Measurements from ENCODE around the gene NF1. TPM values are rescaled to one million over a fixed set of nuclear protein-coding genes. Genes with fewer than 3 reads are reported as not detected.

The NF1 gene
- total and polyA plus RNA-seq, 2 of the 13 experiments (the other 11 are each of a cell fraction or from before 2014, with no cell fraction given) = 21.5 to 26.5 TPM

DNA sequence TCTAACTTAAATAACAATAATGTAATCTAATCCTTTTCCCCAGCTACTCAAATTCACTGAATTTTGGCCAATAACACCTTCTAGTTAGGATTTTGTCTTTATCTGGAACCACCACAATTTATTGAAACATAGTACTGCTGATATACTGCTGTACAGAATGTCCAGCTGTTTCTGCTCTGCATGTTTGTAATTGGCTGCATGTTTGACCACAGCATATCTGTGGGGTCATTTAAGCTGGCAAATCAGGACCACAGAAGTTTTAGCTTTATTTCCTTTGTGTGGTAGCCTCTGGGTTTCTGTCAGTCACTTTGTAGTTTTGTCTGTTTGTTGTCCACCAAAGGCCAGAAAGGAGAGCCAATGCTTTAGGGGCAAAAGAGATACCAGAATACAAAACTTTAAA lies 274.5 kb downstream of the NF1 start (continued):
- TF ChIP-seq ZC3H4 (CRISPR knock-in tag; IDR thresholded peaks at IDR 0.05; ENCODE audit: borderline replicate concordance) = no peak
- TF ChIP-seq KLF13 (CRISPR knock-in tag; IDR thresholded peaks at IDR 0.05) = no peak
- TF ChIP-seq ARID2 (CRISPR knock-in tag; IDR thresholded peaks at IDR 0.05; ENCODE audit: borderline replicate concordance) = no peak
- TF ChIP-seq ZNF563 (CRISPR knock-in tag; IDR thresholded peaks at IDR 0.05) = no peak
- TF ChIP-seq ZNF10 (CRISPR knock-in tag; IDR thresholded peaks at IDR 0.05; ENCODE audit: borderline replicate concordance, low read depth) = no peak
- TF ChIP-seq RBM22 (optimal IDR thresholded peaks at IDR 0.05; ENCODE audit: low read length) = no peak
- TF ChIP-seq FIP1L1 (IDR thresholded peaks at IDR 0.05; ENCODE audit: borderline replicate concordance, insufficient read depth, low read depth, low read length) = no peak
- no peak for TF ChIP-seq MLX (CRISPR knock-in tag; IDR thresholded peaks at IDR 0.05)

- no TSS peak for BruUV-seq (replicated peaks)
- Histone ChIP-seq H3K4me1 (ENCODE audit: insufficient read depth, low read length) (no peaks in the 10 kb centered on the region), H3K4me3 (replicated peaks in 1 of 3; ENCODE audit: insufficient read depth in 1 of 3, low read depth in 2 of 3, low read length in 3 of 3) (no peak overlapping the region), H3K9ac (ENCODE audit: insufficient read depth, low read depth, low read length) (no peak overlapping the region), H2AFZ (ENCODE audit: low read length) (no peak overlapping the region), H3K27ac (ENCODE audit: extremely low read length, insufficient read depth, low read length) (no peak overlapping the region), H4K20me1 (ENCODE audit: insufficient read depth, low read length) (no peaks in the 10 kb centered on the region), H3K27me3 (ENCODE audit: control insufficient read depth in 1 of 2, insufficient read depth in 2 of 2, low read length in 2 of 2) (no peaks in the 10 kb centered on the region), H3K4me2 (ENCODE audit: low read depth, low read length) (no peak overlapping the region), H3K9me3 (ENCODE audit: low read length) (no peaks in the 10 kb centered on the region), H3K36me3 (replicated peaks in 1 of 2; ENCODE audit: control insufficient read depth in 1 of 2, insufficient read depth in 2 of 2, low read length in 2 of 2) (peaks cover 2 to 15% of the 10 kb centered on the region in 2 experiments; a peak in 3 of 5 replicates), H3K79me2 (ENCODE audit: insufficient read depth, low read length) (no peaks in the 10 kb centered on the region)
- ATAC-seq (no peak), FAIRE-seq (no peak), DNase-seq (ENCODE audit: low spot score) (no peak)
- CTCF ChIA-PET (ENCODE audit: low intra/inter-chr PET ratio, low total read pairs) = no interaction called here
- POLR2A ChIA-PET = no interaction called here
- in situ Hi-C loops (cut with HindIII; ENCODE audit: extremely low pct_ligation_motif_present, low pct_unique_long_range_greater_than_20kb) (no loop called here), intact Hi-C loops (cut with micrococcal nuclease; ENCODE audit: unreplicated experiment) (no loop called here)
- WGBS (ENCODE audit: low lambda C conversion rate) = 94% methylated on average over 4 of the region's 4 CpGs
- TF ChIP-seq PHF5A (CRISPR knock-in tag; IDR thresholded peaks at IDR 0.05; ENCODE audit: low read depth, unreplicated experiment) (no peak), MAFG (CRISPR knock-in tag; IDR thresholded peaks at IDR 0.05) (no peak), ZNF562 (CRISPR knock-in tag; IDR thresholded peaks at IDR 0.05; ENCODE audit: borderline replicate concordance) (no peak), DNMT3B (CRISPR knock-in tag; conservative IDR thresholded peaks at IDR 0.05) (no peak), DPF2 (CRISPR knock-in tag; IDR thresholded peaks at IDR 0.05; ENCODE audit: borderline replicate concordance, low read depth) (no peak), PAX8 (CRISPR knock-in tag; IDR thresholded peaks at IDR 0.05; ENCODE audit: borderline replicate concordance) (no peak), ZNF296 (CRISPR knock-in tag; conservative IDR thresholded peaks at IDR 0.05) (no peak), ARNTL (CRISPR knock-in tag; IDR thresholded peaks at IDR 0.05) (no peak), ZBTB1 (CRISPR knock-in tag; IDR thresholded peaks at IDR 0.05; ENCODE audit: borderline replicate concordance) (no peak), ZNF235 (CRISPR knock-in tag; IDR thresholded peaks at IDR 0.05; ENCODE audit: borderline replicate concordance) (no peak), PITX1 (CRISPR knock-in tag; IDR thresholded peaks at IDR 0.05) (no peak), NFE2L2 (IDR thresholded peaks at IDR 0.05; ENCODE audit: low read length) (no peak)
- TF ChIP-seq, protein P1, sequence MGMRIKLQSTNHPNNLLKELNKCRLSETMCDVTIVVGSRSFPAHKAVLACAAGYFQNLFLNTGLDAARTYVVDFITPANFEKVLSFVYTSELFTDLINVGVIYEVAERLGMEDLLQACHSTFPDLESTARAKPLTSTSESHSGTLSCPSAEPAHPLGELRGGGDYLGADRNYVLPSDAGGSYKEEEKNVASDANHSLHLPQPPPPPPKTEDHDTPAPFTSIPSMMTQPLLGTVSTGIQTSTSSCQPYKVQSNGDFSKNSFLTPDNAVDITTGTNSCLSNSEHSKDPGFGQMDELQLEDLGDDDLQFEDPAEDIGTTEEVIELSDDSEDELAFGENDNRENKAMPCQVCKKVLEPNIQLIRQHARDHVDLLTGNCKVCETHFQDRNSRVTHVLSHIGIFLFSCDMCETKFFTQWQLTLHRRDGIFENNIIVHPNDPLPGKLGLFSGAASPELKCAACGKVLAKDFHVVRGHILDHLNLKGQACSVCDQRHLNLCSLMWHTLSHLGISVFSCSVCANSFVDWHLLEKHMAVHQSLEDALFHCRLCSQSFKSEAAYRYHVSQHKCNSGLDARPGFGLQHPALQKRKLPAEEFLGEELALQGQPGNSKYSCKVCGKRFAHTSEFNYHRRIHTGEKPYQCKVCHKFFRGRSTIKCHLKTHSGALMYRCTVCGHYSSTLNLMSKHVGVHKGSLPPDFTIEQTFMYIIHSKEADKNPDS (CRISPR knock-in tag; IDR thresholded peaks at IDR 0.05) = no peak
- TF ChIP-seq, protein P2, sequence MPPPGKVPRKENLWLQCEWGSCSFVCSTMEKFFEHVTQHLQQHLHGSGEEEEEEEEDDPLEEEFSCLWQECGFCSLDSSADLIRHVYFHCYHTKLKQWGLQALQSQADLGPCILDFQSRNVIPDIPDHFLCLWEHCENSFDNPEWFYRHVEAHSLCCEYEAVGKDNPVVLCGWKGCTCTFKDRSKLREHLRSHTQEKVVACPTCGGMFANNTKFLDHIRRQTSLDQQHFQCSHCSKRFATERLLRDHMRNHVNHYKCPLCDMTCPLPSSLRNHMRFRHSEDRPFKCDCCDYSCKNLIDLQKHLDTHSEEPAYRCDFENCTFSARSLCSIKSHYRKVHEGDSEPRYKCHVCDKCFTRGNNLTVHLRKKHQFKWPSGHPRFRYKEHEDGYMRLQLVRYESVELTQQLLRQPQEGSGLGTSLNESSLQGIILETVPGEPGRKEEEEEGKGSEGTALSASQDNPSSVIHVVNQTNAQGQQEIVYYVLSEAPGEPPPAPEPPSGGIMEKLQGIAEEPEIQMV (CRISPR knock-in tag; IDR thresholded peaks at IDR 0.05; ENCODE audit: low read depth) = no peak
Measured at GRCh38 chr17:31371511-31372097, 276.8 kb downstream of the NF1 start.
